MM.1S (cell line): Measurements from ENCODE around the gene TMX2.

Source experiments
- EZH2 ChIP-seq: fragments of 300-600 bp; sonication (generic); optimal IDR thresholded peaks from 2 replicates; pipeline ENCODE3; 2017; ENCODE audit warnings: low read depth, mild to moderate bottlenecking, antibody characterized with exemption, low read length, mixed read lengths
- EZH2phosphoT487 ChIP-seq: fragments of 300-600 bp; sonication (generic); IDR thresholded peaks from 2 replicates; pipeline ENCODE4 v1.6.1; 2018; ENCODE audit warnings: antibody characterized with exemption, low read length
- TF ChIP-seq, protein P1 (sequence below): fragments of 300-600 bp; sonication (generic); IDR thresholded peaks from 2 replicates; pipeline ENCODE4 v1.5.1; 2016; ENCODE audit warnings: antibody characterized with exemption, low read length, mixed read lengths

DNA sequence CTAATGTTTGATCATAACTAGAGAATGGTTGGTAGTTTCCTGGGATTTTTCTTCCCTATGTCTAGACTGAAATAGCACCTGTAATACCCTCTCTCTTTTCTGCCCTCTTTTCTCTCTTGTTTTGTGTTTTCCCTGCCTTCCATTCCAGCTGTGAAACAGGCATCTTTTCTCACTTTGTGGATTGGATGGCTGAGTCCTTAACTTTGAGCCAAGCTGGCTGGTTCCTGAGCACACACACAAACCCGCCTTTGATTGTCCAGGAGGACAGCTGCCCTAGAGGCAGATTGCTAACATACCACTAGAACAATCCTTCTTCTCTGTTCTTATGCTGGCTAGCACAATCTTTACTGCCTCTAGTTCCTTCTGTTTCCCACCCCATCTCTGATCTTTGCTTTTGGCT, 66.9 kb downstream of the TMX2 start:
- TF ChIP-seq, protein P1, sequence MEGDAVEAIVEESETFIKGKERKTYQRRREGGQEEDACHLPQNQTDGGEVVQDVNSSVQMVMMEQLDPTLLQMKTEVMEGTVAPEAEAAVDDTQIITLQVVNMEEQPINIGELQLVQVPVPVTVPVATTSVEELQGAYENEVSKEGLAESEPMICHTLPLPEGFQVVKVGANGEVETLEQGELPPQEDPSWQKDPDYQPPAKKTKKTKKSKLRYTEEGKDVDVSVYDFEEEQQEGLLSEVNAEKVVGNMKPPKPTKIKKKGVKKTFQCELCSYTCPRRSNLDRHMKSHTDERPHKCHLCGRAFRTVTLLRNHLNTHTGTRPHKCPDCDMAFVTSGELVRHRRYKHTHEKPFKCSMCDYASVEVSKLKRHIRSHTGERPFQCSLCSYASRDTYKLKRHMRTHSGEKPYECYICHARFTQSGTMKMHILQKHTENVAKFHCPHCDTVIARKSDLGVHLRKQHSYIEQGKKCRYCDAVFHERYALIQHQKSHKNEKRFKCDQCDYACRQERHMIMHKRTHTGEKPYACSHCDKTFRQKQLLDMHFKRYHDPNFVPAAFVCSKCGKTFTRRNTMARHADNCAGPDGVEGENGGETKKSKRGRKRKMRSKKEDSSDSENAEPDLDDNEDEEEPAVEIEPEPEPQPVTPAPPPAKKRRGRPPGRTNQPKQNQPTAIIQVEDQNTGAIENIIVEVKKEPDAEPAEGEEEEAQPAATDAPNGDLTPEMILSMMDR = no peak
- TF ChIP-seq EZH2 (no peak), EZH2phosphoT487 (no peak)
